Measurements from ENCODE around the gene DPP6.

Gene DPP6

DNA sequence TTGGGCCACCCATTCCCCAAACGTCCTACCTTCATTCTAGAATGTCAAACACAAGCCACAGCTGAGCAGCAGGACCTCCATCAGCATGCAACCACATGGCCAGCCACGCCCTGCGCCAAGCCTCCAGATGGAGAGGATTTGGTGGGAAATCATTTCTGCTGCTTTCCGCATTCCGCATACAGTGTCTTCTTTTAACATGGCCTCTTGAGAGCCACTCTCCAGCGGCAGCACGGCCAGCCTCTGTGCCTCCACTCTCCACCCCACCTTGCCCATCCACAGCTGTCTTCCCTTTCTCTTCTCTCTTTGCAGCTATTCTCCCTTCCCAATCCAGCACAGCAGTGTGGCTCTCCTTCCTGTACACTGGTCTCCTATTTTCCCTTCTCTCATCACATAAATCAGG lies 561.6 kb downstream of the DPP6 start:
- no peak overlapping the region for H3K4me3 ChIP-seq (ENCODE audit: low read depth, low read length)
- no peaks in the 10 kb centered on the region for H3K36me3 ChIP-seq (ENCODE audit: control insufficient read depth, insufficient read depth, low read length)
- H3K9ac ChIP-seq = no peak overlapping the region
- no peak overlapping the region for H3K27ac ChIP-seq
- no peak overlapping the region for H3K4me2 ChIP-seq (ENCODE audit: low read length)
- TF ChIP-seq, protein P1, sequence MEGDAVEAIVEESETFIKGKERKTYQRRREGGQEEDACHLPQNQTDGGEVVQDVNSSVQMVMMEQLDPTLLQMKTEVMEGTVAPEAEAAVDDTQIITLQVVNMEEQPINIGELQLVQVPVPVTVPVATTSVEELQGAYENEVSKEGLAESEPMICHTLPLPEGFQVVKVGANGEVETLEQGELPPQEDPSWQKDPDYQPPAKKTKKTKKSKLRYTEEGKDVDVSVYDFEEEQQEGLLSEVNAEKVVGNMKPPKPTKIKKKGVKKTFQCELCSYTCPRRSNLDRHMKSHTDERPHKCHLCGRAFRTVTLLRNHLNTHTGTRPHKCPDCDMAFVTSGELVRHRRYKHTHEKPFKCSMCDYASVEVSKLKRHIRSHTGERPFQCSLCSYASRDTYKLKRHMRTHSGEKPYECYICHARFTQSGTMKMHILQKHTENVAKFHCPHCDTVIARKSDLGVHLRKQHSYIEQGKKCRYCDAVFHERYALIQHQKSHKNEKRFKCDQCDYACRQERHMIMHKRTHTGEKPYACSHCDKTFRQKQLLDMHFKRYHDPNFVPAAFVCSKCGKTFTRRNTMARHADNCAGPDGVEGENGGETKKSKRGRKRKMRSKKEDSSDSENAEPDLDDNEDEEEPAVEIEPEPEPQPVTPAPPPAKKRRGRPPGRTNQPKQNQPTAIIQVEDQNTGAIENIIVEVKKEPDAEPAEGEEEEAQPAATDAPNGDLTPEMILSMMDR (IDR thresholded peaks at IDR 0.05) = no peak
- no peaks in the 10 kb centered on the region for H3K79me2 ChIP-seq
- no peaks in the 10 kb centered on the region for H3K27me3 ChIP-seq (ENCODE audit: control insufficient read depth, insufficient read depth, low read length)
- H2AFZ ChIP-seq = no peak overlapping the region
- H3K9me3 ChIP-seq (ENCODE audit: control insufficient read depth, low read length) = no peaks in the 10 kb centered on the region
- no peaks in the 10 kb centered on the region for H3K4me1 ChIP-seq

DNA sequence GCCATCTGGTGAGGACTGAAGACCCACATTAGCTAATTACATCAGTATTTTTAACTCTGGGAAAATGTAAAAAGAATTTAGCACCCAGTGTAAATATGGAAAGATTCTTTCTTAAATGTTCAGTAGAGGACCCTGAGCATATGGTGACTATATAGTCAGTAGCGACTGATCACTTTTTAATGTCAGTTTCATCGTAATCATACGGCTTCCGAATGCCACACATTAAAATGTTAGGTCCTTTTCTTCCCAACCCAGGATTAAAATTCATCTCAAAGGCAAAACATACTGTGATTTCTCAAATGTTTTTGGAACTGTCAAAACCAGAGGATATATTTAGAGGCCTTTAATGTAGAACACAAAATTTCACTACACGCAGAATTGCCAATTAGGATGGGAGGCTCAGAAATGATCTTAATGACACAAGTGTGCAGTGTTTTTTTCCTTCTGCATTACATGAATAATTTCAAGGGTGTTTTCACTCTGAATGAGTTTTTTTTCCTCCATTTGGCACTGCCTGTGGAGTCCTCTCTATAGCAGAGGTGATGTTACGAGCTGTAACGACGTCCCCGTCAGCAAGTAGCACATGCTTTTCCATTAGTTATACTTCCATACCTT lies 568.0 kb downstream of the DPP6 start:
- Histone ChIP-seq H3K4me3 (ENCODE audit: low read depth, low read length) (no peak overlapping the region), H3K4me2 (ENCODE audit: low read length) (no peak overlapping the region), H3K27ac (no peak overlapping the region), H3K36me3 (ENCODE audit: control insufficient read depth, insufficient read depth, low read length) (no peaks in the 10 kb centered on the region), H3K9ac (no peak overlapping the region), H2AFZ (no peak overlapping the region), H3K4me1 (no peaks in the 10 kb centered on the region), H3K79me2 (no peaks in the 10 kb centered on the region), H3K9me3 (ENCODE audit: control insufficient read depth, low read length) (no peaks in the 10 kb centered on the region), H3K27me3 (ENCODE audit: control insufficient read depth, insufficient read depth, low read length) (no peaks in the 10 kb centered on the region)
- TF ChIP-seq, protein P1 (IDR thresholded peaks at IDR 0.05) = no peak

DNA sequence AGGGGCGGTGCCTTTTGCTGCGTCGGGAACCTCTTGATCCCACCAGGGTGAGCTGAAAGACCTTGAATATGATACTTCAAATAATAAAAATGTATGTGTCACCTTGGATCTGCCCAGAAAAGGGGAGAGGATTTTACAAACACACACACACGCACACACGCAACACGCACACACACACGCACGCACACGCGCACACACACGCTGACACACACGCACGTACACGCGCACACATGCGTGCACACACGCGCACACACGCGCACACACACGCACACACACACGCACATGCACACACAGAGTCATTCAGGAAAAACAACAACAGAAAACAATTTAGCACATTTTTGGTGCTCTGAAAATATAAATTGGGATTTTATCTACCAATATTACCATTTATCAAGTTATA lies 571.2 kb downstream of the DPP6 start:
- H3K9me3 ChIP-seq (ENCODE audit: control insufficient read depth, low read length) = no peaks in the 10 kb centered on the region
- TF ChIP-seq, protein P1 (IDR thresholded peaks at IDR 0.05) = no peak
- no peak overlapping the region for H3K4me3 ChIP-seq (ENCODE audit: low read depth, low read length)
- H3K4me2 ChIP-seq (ENCODE audit: low read length) = no peak overlapping the region
- H3K79me2 ChIP-seq = no peaks in the 10 kb centered on the region
- no peak overlapping the region for H2AFZ ChIP-seq
- H3K36me3 ChIP-seq (ENCODE audit: control insufficient read depth, insufficient read depth, low read length) = no peaks in the 10 kb centered on the region
- H3K27ac ChIP-seq = no peak overlapping the region
- no peaks in the 10 kb centered on the region for H3K27me3 ChIP-seq (ENCODE audit: control insufficient read depth, insufficient read depth, low read length)
- no peak overlapping the region for H3K9ac ChIP-seq
- no peaks in the 10 kb centered on the region for H3K4me1 ChIP-seq

DNA sequence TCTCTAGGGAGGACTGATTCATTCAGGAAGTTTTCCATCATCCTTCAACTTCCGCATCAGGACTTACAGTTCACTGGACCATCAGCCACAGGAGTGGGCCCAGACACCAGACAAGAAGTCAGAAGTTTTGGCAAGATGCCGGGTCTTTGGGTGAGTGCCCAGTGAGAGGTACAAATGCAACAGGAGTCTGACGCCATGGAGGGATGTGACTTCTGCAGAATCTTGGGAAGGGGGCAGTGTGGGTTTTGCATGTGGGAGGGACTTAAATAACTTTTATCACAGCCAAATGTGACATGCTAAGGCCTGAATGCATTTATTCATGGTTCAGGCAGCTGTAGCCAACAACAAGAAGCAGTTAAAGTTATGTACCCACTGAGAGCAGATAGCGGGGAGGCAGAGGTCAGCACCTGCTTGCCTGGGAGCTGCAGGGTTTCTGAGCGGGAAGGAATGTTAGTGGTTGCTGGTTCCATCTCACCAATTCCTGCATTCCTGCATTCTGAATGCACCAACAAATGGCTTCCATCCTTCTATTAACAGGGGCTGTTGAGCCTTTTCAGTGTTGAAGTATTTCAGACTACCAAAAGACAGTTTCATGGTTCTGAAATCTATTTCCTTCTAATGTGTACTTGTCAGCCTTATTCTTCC lies 575.6 kb downstream of the DPP6 start:
- H3K27ac ChIP-seq = no peak overlapping the region
- no peak overlapping the region for H3K4me3 ChIP-seq (ENCODE audit: low read depth, low read length)
- H3K27me3 ChIP-seq (ENCODE audit: control insufficient read depth, insufficient read depth, low read length) = no peaks in the 10 kb centered on the region
- no peaks in the 10 kb centered on the region for H3K4me1 ChIP-seq
- no peaks in the 10 kb centered on the region for H3K9me3 ChIP-seq (ENCODE audit: control insufficient read depth, low read length)
- no peak overlapping the region for H3K9ac ChIP-seq
- no peaks in the 10 kb centered on the region for H3K36me3 ChIP-seq (ENCODE audit: control insufficient read depth, insufficient read depth, low read length)
- no peak overlapping the region for H3K4me2 ChIP-seq (ENCODE audit: low read length)
- no peak overlapping the region for H2AFZ ChIP-seq
- H3K79me2 ChIP-seq = no peaks in the 10 kb centered on the region
- TF ChIP-seq, protein P1 (IDR thresholded peaks at IDR 0.05) = no peak

DNA sequence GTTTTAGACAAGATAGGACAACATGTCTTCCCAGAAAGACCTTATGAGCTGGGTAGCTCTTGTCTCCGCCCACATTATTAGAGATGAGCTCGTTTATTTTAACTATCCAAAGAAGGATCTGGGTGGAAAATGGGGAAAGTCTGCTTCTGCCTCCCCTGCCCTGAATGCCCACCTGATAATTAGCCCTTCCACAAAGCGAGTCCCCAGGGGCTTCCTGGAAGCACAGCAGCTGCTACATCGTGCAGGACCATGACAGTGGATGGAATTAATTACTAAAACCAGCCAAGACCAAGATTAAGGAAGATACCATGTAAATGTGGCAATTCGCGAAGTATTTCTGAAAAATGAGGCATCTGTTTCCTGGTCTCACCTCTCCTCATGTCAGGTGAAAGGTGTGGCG lies 576.4 kb downstream of the DPP6 start:
- H3K27me3 ChIP-seq (ENCODE audit: control insufficient read depth, insufficient read depth, low read length) = no peaks in the 10 kb centered on the region
- TF ChIP-seq, protein P1 (IDR thresholded peaks at IDR 0.05) = no peak

More for the DNA sequence above, 576.4 kb downstream of the DPP6 start:
- Histone ChIP-seq H3K9me3 (ENCODE audit: control insufficient read depth, low read length) (no peaks in the 10 kb centered on the region), H3K27ac (no peak overlapping the region), H3K4me1 (no peaks in the 10 kb centered on the region), H3K4me2 (ENCODE audit: low read length) (no peak overlapping the region), H3K4me3 (ENCODE audit: low read depth, low read length) (no peak overlapping the region), H3K36me3 (ENCODE audit: control insufficient read depth, insufficient read depth, low read length) (no peaks in the 10 kb centered on the region), H2AFZ (no peak overlapping the region), H3K9ac (no peak overlapping the region), H3K79me2 (no peaks in the 10 kb centered on the region)
